Measurements from ENCODE around the gene CEP97.

DNA sequence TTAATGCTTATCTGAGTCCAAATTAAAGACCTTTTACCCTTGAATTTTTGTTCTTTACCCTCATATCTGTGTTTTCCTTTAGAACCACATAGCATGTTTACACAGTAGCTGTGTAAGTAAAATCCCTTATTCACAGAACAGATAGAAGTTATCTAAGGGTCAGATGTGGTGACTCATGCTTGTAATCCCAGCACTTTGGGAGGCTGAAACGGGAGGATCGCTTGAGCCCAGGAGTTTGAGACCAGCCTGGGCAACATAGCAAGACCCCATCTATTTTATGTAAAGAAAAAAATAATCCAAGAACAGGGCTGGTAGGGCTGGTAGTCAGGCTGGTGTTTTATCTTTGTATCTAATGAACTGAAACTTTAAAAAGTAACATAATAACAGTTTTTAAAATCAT is 77.8 kb downstream of the CEP97 start:
- TF ChIP-seq, protein P1, sequence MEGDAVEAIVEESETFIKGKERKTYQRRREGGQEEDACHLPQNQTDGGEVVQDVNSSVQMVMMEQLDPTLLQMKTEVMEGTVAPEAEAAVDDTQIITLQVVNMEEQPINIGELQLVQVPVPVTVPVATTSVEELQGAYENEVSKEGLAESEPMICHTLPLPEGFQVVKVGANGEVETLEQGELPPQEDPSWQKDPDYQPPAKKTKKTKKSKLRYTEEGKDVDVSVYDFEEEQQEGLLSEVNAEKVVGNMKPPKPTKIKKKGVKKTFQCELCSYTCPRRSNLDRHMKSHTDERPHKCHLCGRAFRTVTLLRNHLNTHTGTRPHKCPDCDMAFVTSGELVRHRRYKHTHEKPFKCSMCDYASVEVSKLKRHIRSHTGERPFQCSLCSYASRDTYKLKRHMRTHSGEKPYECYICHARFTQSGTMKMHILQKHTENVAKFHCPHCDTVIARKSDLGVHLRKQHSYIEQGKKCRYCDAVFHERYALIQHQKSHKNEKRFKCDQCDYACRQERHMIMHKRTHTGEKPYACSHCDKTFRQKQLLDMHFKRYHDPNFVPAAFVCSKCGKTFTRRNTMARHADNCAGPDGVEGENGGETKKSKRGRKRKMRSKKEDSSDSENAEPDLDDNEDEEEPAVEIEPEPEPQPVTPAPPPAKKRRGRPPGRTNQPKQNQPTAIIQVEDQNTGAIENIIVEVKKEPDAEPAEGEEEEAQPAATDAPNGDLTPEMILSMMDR (tag by site-specific recombination; IDR thresholded peaks at IDR 0.05): no peak
- TF ChIP-seq ZNF510 (tag by site-specific recombination; IDR thresholded peaks at IDR 0.05; ENCODE audit: insufficient replicate concordance) (no peak), OVOL3 (tag by site-specific recombination; IDR thresholded peaks at IDR 0.05) (no peak), ZFP37 (tag by site-specific recombination; IDR thresholded peaks at IDR 0.05) (no peak)

All from HEK293 (cell line).